GM21737 (cell line): Measurements from ENCODE around the gene HOXA5.

Experiments used
- ATAC-seq: cut with Tn5 transposase; IDR thresholded peaks from one replicate; pipeline ENCODE4 v1.9.1; 2021; ENCODE audit warnings: mild to moderate bottlenecking, moderate library complexity; ENCODE audit not compliant: unreplicated experiment

Gene HOXA5

DNA sequence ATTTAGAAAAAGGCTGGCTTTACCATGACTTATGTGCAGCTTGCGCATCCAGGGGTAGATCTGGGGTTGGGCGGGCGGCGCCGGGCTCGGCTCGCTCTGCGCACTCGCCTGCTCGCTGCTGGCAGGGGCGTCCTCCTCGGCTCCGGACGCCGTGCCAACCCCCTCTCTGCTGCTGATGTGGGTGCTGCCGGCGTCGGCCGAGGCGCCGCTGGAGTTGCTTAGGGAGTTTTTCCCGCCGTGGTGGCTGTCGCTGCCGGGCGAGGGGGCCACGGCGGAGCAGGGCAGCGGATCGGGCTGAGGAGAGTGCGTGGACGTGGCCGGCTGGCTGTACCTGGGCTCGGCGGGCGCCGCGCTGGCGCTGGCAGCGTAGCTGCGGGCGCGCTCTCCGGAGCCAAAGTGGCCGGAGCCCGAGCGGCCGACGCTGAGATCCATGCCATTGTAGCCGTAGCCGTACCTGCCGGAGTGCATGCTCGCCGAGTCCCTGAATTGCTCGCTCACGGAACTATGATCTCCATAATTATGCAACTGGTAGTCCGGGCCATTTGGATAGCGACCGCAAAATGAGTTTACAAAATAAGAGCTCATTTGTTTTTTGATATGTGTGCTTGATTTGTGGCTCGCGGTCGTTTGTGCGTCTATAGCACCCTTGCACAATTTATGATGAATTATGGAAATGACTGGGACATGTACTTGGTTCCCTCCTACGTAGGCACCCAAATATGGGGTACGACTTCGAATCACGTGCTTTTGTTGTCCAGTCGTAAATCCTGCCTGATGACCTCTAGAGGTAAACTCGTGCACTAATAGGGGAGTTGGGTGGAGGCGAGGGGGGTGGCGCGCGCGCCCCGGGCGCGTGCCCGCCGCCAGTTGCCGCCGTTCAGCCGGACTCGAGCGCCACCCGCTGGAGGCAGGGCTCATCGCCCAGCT lies at the start of gene HOXA5:
Gene HOXA5, minus strand, starts transcription at position 659 of the 927 bp plus-strand sequence. Its CDS starts 74 bp downstream, at position 585.
- no peak for ATAC-seq

DNA sequence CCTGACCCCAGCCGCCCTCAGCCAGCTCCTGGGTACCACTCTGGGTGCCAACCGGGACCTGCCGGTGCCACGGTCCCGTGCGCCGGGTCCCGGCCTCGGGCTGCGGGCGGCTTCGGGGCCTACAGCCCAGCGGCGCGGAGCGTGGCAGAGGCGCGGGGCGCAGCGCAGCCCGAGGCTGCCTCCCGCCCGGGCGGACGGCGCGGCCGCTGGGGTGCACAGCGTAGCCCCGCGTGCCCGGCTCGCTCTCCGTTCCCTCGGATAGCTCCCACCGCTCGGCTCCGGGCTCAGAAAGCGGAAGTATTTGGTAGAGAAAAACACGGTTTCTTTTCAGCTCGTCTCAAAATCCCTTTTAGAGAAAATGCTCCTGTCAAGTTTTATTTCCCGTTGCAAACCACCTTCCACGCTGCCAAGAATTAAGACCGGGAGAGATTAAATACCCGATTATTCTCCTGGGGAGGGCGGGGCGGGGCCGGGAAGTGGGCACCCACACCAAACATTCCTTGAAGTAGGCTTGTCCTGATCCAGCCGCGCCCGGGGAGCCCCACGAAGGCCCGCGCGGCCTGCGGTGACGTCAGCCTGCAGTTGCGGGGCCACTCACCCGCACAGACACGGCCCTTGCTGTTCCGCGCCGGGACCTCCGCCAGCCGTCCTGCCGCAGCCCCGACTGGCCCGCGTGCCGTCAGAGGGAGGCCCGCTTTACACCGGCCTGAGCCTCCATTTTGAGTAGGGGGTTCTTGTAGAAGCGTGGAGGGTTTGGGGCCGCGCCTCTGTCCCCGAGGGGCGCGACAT lies 49.3 kb upstream of the HOXA5 start:
- no peak for ATAC-seq

DNA sequence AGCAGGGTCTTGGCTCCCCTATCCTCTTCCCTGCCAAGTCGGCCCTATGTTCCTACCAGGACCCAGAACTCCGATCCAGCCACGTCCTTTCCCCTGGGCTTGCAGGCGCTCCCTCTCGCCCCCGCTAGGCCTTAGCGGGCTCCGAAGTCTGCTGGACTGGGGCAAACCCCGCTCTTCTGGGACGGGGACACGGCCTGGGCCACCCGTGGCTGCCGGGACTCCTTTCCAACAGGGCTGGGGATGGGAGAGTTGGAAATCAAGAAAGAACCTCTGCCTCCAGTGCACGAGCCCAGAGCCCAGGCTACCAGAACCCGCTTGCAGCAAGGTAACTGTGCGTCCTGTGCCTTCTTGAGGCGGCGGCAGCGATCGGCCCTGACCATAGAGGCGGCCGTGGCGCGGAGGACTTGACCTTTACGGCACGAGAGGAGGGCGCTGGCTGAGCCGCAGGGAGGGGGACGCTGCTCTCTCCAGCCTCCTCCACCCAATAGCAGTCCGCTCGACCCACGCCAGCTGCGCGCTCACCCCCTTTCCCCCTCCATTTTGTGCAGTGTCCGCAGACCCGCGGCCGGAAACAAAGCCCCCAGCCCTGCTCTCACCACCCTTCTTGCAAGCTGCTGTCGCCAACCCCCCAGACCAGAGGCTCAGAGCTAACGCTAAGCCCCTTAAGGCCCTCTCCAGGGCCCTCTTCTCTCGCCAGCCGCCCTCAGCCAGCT lies 48.5 kb upstream of the HOXA5 start:
- no peak for ATAC-seq

DNA sequence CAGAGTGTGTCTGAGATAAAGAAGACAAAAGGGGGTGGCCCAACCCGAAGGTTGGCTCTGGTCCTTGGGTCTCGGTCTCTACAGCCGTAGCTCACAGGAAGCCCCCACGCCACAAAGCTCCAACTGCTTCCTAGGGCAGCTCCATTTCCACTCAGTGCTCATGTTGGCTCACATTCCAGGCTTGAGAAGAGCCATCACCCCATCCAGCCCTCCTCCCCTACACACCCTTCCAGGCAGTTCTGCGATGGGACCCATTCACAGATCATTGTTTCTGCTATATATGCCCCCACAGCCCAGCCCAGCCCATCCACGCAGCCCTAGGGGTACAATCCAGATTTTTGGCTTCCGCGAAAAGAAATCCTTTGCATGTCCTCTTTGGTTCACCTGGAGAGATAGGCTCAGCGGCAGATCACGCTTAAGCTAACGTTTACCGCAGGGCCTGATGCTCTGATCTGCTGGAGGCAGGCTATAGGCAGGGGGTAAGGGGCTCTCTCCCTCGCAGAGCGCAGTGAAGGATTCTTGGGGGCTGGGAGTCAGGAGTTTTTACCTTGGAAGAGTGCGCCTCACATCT lies 47.8 kb upstream of the HOXA5 start:
- ATAC-seq: no peak

DNA sequence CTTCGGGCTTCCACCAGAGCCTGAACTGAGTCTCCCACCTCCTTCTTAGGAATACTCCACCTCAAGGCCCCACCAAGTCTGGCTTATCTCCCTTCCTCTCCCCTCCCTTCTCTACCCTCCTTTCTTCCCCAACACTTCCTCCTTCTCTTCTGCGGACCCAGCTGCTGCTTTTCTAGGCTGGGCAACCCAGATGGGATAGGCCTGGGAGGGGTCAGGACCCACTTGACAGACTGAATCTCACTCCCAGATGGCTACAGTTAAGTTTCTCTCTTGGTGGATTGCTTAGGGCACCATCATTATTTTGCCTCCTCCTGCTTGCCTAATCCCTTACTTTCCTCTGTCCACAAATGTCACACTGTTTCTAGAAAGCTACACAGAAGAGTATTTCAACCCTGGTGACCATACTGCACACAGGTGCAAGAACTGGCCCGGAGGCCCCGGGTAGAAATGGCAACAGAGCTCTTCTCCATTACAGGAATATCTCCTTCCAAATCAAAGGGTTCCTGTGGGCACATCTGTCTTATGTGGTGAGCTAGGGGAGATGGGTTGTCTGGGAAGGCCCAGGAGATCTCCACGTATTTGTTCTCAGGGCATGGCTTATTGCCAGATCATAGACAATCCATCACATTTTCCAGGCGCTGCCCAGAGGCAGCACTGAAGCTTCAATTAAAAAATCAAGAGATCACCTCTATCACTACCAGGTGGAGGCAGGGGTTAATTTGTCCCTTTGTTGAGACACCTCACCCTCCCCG lies 46.7 kb upstream of the HOXA5 start:
- ATAC-seq: no peak

DNA sequence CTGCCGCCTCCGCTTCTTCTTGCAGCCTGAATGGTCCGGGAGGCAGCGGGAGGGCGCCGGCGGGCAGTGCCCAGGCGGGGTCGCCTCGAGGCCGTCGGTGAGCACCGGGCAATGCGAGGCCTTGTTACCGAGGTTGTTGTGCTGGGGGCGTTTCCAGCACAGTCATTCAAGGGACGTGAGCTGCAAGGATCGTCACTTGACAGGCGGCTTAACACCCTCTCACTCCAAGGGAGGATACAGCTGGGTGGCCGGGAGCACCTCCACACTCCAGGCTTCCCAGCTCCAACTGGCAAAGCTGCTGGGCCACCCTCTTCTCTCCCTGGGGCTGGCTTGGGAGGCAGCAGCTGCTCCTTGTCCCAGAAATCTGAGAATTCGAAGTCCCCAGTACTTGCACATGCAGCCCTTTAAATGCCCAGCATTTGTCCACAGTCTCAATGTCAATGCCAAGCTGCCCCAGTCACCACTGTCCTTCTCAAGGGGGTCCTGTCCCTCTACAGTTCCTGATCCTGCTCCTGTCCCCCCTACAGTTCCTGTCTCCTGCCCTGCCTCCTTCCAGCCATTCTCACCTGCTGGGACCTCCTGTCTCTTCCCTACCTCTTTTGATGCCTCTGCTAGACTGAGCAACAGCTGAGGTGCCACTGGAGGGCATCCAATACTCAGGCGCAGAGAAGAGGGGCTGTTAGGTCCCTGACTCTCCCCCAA lies 46.0 kb upstream of the HOXA5 start:
- no peak for ATAC-seq

DNA sequence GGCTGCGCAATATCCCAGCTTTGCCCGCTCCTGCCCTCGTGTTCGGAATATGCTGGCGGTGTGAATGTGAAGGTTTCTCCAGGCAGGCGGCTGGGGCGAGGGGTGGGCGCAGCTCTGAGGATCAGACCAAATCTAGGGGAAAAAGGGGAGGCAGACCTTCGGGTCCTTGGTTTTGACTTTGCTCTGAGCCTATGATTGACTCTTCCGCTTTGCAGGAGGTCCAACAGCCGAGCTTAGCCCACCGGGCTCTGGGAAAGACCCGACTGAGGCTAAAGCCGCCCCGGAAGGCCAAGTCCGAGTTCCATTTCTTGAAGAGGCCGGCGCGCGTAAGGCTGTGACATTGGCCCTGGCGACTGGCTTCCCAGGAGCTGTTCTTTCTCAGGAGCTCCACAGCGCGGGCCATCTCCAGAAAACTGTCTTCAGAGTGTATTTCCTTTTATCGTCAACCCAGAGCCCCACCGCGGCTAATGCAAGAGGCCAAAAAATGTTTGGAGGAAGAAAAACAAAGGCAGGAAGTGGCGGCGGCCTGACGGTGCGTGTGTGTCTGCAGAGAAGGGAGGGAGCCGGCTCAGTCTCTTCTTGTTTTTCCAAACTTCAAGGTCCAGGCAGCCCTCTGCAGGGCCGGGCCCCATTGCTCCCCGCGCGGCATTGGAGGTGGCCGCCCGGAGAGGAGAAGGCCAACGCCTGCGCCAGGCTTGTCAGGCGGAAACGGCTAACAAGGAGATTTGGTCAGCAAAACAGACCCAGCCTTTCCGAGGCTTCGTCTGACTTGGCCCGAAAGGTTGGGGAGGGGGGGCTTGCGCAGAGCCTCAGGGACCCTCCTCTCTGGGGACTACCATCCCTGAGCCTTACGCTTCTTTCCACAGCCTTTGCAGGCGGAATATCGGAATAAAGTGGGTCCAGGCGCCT lies 45.2 kb upstream of the HOXA5 start:
- ATAC-seq: no peak

DNA sequence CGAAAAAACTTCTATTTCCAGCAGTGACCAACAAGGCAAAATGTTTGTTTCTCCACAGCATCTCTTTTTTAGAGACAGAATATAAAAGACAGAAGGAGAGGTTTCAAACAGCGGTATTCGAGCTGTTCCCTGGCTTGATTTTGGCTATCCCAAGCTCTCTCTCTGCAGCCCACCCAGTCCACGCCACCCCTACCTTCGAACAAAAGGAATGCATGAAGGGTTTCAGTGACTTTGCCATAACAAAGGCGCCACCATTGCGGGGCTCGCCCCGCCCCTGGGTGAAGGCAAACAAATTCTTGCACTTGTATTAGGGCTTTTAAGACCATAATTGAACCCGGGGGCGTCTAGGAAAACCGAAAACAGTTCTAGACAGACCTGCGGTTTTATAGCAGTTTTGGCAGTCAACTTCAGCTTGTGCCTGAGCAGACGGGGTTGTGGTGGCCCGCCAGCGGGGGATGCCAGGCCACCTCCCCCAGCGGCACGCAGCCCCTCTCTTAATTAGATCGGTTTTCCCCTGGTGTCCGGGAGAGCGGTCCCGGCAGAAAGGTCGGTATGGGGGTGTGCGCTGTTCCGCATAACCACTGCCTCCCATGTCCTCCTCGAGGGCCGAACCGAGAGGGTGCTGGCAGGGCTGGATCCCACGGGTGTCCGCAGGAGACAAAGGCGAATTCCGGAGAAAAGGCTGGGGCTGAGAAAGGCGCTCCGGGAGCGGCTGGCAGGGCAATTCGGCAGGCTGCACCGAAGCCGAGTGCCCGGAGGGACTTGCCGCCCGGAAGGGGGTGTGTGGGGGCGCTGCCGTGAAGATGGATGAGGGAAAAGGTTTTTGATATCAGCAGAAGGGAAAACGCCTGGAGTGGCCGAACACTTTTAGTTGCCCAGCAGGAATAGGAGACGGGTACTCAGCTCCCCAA lies 44.2 kb upstream of the HOXA5 start:
- ATAC-seq: no peak

DNA sequence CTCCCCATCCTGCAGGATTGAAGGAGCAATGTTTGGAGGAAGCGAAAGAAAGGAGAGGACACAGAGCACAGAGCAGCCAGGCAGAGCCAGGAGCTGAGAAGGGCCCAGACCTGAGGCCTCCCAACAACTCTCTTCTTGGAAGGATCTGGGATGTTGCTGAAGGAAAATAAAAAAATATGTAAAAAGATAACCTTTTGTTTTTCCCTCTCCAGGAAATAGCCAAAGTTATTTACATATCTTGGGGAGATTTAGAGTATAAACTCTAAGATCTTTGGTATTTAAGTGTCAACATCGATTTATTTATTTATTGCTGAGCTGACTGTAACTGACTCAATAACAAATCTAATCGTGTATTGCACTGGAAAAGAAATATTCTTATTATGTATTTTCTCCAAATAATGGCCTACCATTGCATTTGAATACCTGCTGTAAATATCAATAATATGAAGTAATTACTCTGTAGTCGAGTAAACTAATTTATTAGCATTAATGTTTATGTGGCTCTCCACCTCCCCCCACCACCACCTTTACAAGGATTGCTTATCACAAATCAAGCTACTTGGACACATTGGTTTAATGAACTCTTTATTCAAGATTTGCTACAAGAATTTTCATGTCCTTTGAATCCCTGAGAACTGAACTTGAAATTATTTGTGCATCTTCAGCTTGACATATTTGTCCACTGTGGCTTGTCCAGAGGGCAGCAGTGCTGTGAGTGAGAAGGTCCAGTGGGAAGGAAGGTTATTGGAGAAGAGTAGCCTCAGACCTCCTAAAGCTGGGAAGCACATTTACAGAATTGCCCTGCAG lies 43.4 kb upstream of the HOXA5 start:
- no peak for ATAC-seq

DNA sequence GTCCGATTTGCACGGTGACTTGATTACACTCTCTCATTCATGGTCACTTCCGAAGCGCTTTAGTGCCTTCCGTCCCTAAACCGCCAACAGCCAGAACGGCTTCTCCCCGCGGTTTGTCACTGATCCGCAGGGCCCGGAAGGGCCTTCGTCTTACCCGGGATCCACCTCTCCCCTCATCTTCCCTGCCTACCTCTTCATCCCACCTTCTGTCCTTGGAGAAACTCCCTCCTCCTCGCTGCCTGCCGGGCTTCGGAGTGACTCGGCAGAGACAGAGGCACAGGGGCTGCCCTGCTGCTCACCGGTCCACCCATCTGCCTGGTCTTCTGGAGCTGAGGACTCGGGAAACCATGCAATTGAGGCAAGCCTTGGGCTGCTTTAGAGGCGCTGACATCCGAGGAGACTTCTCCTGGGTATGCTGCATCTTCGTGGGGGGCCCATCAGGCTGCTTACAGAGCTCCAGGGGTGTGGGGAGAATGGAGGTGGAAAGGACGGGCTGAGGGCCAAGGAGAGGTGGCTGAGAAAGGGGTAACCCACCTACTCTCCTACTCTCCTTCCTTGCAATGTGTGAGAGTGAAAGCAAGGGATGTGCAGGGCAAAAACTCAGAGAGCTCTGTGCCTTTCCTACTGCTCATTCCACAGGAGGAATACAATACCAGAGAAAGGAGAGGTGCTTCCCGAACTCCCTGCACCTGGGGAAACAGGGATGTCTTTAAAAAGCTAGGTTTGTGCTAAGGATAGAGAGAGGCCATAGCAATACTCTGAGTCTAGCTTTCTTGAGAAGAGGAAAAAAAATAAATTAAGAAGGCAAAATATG lies 42.6 kb upstream of the HOXA5 start:
- no peak for ATAC-seq

DNA sequence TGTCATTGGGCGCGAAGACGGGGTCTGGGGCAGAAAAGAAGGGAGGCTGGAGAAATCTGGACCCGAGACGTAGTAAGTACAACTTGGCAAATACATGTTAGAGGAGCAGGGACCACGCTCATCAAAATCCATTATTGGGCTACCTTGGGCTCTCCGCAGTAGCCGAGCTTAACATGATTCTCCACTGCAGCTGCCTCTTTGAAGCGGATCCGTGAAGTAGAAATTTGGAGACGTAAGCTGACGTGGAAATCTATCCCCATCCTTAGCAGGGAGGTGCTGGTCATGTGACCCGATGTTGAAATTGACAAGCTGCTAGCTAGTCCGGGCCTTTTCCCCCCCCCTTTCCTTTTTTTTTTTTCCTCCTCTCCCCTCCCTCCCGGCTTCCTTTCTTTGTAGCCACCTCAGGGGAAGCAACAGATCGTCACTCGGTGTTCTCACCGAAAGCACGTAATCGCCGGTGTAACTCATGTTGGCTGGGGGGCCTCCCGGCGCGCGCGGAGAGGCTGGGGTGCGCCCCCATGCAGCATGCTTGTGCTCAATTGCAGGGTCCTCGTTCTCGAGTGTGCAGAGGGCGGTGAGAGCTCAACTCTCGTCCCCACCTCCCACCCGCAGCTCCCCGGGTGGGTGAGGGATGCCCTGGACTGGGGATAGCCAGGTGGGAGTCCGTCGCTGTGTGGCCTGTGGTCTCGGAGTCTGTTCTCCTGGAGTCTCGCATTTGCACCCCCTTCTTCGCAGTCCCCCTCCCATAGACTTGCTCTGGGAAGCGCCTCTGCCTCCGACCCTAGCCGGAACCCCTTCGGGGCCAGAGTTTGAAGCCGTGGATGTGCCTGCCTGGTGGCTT lies 41.8 kb upstream of the HOXA5 start, which contains the start of gene HOXA11:
Gene HOXA11, minus strand, starts transcription at position 220 of the 841 bp plus-strand sequence. Its CDS starts 88 bp downstream, at position 132.
- ATAC-seq: no peak

DNA sequence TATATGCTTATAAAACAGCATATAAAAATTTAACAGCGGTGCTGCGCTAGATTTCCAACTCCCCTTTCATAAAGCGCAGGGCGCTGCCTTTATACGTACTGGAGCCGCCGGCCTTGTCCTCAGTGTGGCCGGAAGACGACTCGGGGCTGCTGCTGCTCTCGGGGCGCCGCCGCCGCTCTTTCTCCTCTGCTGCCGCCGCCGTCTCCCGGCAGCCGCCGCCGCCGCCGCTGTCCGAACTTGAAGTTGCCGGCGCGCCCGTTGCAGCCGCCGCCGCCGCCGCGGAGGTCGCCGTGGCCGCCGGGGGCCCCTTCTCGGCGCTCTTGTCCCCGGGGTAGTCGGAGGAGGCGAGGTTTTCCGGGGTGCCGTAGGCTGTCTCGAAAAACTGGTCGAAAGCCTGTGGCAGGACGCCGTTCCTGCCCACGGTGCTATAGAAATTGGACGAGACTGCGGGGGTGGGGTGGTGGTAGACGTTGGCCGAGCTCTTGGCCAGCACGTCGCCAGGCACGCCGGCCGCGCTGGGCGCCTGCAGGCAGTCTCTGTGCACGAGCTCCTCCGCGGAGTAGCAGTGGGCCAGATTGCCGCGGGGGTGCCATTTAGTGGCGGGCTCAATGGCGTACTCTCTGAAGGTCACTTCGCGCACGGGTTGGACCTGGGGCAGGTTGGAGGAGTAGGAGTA lies 41.0 kb upstream of the HOXA5 start:
- ATAC-seq: no peak

DNA sequence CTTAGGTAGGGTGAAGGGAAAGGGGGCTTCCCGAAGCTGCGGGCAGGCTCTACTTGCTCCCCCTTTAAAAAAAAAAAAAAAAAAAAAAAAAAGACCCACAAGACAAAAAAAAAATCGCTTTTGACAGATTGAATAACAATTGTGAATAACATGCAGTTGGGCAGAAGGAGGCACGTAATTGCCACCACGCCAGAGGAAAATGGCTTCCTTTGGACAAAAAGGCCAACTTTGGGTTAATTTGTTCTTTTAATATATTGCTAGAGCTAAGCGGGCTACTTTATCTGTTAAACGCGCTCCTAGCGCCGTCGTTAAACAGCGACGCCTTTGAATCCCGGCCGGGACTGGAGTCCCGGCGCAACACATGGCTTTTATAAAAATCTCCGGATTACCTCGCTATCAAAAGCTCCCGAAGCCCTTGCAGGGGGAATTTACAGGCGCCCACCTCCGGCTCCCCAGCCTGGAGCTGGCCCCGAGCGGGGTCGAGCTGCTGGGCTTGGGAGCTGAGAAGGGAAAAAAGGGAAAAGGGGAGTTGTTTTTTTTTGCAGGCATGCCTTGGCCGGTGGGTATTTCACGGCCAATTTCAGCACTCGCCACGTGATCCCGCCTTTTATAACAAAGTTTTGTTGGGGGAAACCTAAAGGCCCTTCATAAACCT lies 40.3 kb upstream of the HOXA5 start:
- ATAC-seq: no peak
